Measurements from ENCODE around the gene DNTT.

DNA sequence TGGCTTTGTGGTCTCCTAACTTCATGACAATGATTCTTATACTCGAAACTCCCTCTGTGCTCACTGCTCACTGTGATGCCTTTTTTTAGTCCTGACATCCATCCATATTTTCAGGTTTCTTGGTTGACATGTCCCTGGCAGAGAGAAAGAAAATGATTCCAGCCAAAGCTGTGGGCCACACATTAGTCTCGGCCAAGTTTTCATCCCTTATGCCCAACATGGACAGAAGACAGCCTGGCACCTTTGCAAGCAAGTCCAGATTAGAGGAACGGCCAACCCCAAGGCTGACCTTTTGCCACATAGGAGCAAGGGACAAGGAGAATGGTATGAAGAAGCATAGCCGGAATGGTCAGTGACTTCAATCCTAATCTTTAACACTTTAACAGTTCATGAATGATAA lies 63.2 kb downstream of the DNTT start:
- TF ChIP-seq EZH2 (IDR thresholded peaks at IDR 0.05) = no peak
- no peak for TF ChIP-seq POLR2AphosphoS5 (IDR thresholded peaks at IDR 0.05; ENCODE audit: borderline replicate concordance, low read depth, low read length)
- TF ChIP-seq FOXP2 (optimal IDR thresholded peaks at IDR 0.05; ENCODE audit: control extremely low read depth, extremely low read length, insufficient read depth) = no peak

Measured in SK-N-MC (cell line).